Measurements from ENCODE around the gene PSMD6.

DNA sequence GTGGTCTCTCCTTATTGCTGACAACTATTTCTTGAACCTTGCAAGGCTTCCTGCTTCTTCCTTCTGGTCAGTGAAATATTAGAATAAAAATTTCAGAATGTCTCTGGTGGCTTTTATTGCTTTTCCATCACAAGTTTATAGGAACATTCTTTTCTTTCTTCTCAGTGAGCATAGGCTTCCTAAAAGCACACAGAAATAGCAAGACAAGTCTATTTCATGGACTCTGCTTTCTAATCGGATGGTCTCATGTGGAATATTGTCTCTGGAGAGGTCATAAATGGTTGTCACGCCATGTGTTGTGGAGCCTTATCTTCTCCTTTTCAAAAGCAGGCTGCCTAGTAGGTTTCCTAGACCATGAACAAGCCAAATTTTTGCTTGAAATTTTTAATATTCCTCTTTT, 9.8 kb upstream of the PSMD6 start:
- TF ChIP-seq, protein P1, sequence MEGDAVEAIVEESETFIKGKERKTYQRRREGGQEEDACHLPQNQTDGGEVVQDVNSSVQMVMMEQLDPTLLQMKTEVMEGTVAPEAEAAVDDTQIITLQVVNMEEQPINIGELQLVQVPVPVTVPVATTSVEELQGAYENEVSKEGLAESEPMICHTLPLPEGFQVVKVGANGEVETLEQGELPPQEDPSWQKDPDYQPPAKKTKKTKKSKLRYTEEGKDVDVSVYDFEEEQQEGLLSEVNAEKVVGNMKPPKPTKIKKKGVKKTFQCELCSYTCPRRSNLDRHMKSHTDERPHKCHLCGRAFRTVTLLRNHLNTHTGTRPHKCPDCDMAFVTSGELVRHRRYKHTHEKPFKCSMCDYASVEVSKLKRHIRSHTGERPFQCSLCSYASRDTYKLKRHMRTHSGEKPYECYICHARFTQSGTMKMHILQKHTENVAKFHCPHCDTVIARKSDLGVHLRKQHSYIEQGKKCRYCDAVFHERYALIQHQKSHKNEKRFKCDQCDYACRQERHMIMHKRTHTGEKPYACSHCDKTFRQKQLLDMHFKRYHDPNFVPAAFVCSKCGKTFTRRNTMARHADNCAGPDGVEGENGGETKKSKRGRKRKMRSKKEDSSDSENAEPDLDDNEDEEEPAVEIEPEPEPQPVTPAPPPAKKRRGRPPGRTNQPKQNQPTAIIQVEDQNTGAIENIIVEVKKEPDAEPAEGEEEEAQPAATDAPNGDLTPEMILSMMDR (IDR thresholded peaks at IDR 0.05; ENCODE audit: insufficient read depth, low read length) = no peak
- TF ChIP-seq POLR2AphosphoS5 (IDR thresholded peaks at IDR 0.05; ENCODE audit: low read depth) = no peak
- no peak for TF ChIP-seq GABPA (IDR thresholded peaks at IDR 0.05; ENCODE audit: low read depth)
